Stimulated activated CD8-positive, alpha-beta memory T cell treated with anti-CD3 and anti-CD28 coated beads, Interleukin-15, amount 100 ng/mL, for 48 hours (primary cell): ENCODE data around the gene IL26.

Experiments used
- DNase-seq, 2 donors: peaks; one replicate each; pipeline ENCODE4 v3.0.0-alpha.2; 2020; ENCODE audit warnings: low read depth in 2 of 2

The IL26 gene, protein sequence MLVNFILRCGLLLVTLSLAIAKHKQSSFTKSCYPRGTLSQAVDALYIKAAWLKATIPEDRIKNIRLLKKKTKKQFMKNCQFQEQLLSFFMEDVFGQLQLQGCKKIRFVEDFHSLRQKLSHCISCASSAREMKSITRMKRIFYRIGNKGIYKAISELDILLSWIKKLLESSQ

DNA sequence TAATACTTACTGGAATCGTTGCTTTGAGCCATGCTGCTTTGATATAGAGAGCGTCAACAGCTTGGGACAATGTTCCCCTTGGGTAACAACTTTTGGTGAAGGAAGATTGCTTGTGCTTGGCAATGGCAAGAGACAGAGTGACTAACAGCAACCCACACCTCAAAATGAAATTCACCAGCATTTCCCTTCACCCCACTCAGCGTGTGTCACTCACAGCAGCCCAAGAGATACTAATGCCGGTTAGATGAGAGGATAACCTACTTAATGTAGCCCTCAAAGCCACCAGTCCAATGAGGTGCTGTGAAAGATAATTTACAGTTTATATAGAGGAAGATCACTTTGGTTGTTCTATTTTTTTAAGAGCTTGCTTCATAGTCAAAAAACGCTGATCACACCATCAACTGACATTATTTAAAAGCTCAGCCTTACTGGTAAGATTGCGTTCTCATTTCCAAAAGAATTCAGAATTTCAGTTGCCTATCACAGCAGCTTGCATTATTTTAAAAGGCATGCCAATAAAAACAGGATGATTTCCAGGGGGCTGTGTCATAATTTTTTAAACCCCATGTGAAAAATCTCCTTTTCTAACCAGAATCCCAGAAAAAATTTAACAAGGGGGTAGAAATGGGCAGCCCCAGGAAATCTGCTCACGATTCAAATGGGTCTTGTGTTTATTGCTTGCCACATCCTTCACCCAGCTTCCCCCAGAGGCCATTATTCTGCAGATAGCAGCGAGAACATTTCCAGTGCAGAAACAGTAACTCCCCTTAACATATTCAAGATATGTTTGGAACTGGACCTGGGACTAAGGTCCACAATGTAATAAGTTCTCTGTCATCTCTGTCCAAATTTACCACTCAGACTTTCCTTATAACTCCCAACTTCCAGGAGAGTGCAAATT, at the start of gene IL26:
Gene IL26, minus strand, starts transcription at position 235 of the 901 bp plus-strand sequence. Its CDS starts 54 bp downstream, at position 181.
- no peak for DNase-seq

DNA sequence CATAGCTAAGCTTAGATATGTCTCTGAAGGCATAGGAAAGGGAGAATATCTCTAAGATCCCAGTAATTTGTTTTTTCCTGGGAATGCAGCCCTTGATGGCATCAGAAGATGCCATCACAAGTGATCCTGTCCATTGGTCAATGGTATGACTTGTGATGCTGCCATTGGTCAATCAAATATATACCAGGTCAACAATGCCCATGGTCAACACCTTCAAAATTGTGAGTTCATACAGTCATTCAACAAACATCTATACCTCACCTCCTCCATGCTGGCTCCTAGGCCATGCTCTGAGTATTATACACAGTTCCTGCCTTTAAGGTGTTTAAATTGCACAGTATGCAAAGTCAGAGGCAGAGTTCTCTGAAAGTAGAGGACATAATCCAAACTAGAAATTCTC, 47.1 kb upstream of the IL26 start:
- no peak for DNase-seq

DNA sequence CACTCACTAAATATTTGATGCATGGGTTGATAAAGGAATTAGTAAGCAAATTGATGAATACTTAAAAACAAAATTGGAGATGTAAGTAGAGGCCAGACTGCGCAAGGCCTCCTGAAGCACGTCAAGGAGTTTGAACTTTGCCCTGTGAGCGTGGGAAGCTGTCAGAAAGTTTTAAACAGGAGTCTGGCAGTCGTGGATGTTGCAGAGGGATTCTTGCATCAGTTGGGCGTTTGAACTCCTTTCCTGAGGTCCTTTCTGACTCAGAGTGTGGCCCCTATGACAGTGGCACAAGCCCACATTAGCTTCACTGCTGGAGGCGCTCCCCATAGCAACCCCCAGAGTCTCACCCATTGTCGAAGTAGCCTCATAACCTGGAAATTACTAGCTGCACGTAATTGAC, 45.7 kb upstream of the IL26 start:
- DNase-seq: no peak

DNA sequence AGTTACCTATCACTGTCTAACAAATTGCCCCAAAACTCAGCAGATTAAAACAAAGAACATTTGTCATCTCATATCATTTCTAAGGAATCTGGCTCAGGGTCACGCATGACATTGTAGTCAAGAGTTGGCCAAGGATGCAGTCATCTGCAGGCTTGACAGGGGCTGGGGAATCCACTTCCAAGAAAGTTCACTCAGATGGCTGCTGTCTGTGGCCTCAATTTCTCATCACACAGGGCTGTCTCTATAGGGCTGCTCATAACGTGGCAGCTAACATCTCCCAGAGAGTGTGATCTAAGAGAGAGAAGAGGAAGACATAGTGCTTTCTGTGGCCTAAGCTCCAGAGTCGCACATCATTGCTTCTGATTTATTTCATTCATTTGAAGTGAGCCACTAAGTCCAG, 44.7 kb upstream of the IL26 start:
- DNase-seq: no peak

DNA sequence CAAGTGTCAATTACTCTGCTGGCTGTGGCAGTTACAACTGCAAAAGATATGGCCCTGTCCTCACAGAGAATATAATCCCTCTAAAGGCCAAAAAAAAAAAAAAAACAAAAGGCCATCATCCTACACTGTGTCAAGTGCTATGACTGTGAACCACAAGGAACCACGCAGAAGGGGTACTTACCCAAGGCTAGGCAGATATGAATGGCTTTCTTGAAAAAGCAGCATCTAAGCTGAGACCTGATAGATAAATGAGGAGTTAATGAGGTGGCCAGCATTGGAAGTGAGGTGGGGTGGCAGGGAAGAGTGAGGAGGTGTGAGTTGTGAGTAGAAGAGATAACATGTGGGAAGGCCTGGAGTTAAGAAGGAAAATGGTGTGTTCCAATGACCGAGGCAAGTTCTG, 44.2 kb upstream of the IL26 start:
- no peak for DNase-seq

DNA sequence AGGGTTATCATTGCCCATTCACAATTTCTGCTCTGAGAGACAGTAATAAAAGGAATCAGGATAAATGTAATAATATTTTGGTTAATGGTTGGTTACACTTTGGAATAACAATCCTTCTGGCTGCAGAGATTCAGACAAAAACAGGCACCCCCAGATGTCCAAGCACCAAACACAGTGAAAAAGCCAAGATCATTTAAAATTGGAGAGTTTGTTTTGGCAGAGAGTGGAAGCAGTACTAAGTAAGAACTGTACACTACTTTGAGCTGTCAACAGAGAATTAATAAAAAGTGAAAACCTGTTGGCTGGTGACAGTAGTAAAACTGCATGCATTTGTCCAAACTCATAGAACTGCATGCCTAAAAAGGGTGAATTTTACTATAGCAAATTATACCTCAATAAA, 43.4 kb upstream of the IL26 start:
- no peak for DNase-seq

DNA sequence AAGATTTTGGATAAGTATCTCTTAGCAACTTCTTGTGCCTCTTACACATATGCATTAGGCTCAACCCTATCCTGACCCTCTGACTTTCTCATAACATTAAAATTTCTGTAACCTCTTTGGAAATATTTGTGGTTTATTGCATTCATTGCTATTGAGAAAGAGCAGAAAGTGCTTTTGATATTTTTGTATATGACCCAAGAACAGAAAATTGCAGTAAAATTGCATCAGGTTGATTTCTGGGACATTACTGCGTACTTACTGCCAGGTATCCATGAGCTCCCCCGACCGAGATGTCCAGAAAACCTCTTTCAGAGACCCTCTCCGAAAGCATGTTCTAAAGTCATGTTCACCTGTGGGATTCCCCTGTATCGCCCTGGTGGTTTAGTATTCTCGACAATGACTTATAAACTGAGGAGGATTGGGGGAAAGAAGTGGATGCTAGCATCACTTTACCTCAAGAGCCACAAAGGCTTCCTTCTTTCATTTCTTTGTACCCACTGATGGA, 42.3 kb upstream of the IL26 start:
- no peak for DNase-seq

DNA sequence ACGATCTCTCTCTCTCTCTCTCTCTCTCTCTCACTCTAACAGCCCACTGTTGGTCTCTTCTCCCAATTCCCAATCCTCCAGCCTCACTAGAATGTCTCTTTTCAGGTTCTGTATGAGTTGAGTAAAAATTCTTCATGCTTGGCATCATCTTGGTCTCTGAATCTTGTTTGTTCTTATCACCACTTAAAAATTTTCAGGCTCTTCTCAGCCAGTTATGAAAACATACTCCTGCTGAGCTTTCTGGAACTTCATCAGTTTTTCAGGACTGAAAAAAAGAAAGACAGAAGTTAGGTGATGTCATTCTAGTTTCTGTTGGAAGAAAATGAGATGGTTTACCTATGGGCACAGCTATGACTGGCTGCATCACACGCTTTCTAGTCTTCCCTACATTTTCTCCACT, 39.2 kb upstream of the IL26 start:
- DNase-seq: no peak

DNA sequence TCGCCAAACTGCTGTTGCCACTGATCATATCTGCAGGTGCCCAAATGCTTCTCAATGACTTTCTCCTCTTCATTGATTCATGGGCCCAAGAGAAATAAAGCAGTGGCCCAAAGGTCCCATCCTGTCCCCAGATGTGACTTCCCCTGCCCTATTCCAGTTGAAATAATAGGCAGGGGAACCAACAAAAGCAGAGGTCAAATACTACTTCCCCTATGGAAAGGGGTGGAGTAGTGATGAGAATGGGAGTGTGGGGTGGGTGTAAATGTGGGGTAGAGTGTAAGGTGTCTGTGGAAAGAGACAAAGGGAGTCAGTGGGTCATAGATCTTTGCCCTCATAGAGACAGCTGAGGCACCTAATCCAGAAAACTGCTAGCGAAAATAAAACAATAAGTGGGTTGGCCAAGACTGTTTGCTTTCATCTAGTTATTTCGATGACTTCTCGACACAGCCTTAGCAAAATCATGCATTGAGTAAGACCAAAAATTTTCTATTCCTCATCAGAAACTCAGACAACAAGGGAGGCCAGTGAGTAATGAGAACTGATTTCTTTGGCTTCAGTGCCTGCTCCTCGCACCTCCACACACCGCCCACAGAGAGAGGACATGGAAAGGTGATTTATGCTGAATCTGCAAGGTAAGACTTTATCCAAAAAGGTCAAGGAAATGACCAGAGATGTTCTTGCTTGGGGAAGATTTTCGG, 38.7 kb upstream of the IL26 start:
- DNase-seq: no peak

DNA sequence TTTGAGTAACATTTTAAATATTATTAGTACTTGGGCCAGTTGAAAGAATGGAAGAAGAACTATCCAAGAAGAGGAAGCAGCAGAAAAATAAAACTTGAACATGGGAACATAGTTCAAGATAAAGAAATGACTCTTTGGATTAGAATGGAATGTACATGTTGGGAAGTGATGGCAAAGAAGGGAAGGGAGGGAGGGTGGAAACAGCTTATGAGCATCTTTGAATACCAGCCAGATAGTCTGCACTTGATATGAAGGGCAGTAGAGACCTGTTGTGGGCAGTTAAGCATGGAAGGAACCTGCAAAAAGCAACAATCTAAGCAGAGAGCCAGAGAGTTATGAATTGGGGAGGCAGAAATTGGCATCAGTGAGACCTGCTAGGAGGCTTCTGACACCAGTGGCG, 37.8 kb upstream of the IL26 start:
- no peak for DNase-seq

DNA sequence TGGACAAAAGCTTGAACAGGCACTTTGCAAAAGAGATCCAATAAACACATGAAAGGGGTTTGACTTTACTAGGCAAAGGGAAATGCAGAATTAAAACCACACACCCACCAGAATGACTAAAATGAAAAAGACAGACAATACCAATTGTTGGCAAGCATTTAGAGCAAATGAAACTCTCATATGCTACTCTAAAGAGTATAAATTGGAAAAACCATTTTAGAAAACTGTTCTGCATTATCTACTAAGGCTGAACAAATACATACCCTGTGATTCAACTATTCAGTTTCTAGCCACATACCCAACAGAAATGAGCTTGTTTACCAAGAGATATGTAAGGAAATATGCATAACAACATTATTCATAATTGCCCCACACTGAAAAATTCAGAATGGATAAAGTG, 36.3 kb upstream of the IL26 start:
- DNase-seq: no peak

DNA sequence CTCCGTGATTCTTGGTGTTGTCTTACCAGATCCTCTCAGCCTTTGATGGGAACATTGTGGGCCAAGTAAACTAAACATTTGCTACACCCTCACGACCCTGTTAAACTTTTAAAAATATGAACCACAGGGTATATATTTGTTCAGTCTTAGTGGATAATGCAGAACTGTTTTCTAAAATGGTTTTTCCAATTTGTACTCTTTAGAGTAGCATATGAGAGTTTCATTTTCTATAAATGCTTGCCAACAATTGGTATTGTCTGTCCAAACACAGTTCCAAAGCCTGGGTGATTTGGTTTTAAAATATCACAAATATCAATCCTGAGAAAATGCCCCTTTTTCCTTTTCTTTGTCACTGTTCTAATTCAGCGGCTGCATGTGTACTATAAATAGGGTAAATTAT, 34.5 kb upstream of the IL26 start:
- no peak for DNase-seq

DNA sequence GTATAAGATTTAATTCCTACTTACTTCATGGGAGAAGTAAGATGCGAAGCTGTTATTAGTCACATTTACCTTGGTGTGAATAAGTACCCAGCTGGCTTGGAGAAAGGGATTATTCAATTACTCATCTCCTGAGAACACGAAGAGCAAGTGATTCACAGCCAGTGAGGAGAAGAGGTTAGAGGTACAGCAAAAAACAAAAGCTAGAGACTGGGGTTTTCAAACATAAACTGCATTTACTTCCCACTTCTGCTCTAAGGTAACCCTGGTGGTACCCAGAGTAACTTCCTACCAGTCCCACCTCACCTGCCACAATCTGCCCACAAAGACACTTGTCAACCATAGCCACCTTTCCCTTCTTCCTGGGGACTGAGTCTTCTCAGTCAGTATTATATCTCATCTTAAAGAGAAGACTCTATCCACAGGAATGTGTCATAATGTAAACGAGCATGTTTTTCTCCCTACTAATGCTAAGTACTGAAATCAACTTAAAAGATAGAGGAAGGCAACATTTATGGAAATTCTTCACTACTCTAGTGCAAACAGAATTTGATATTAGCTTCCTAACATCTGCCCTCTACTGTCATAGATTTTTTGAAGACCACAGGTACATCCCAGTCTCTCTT, 33.8 kb upstream of the IL26 start:
- DNase-seq: peak in 1 of 2 donors; percentile 43

DNA sequence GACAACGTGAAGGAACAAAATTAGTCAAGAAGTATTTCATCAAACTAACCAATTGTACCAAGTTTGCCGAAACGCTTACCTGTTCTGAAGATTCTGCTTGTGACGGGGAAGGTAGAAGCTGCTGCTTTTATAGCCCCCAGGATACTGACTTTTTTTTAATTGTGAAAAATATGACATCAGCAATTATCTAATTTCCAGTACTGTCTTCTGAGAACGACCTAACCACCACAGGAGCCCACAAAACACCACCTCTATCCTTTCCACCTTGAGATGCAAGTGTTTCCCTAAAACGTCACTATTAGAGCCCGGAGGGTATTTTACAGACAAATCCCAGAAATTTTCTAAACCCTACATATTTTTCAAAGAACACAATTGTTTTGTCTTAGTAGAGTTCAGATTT, 27.9 kb upstream of the IL26 start, which contains the start of gene IL22:
Gene IL22, minus strand, starts transcription at position 101 of the 400 bp plus-strand sequence. CDS start 156 bp downstream, outside the sequence.
- DNase-seq: no peak

DNA sequence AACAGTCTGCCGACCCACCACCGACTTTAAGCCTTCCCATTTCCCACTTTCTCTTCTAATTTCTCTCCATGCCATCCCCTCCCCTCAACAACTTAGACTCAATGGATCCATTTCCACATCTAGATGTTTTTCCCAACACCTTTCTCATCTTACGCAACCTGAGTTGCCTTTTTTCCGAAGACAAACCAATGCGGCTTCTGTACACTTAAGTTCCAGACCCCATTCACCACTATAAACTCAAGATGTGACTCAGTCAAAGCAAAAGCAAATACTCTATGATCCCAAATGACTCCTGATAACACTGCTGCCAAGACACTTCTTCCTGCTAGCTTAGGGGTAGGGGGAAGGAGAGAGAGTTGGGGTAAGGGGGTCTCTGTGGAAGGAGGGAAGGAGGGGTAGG, 26.5 kb upstream of the IL26 start:
- no peak for DNase-seq

DNA sequence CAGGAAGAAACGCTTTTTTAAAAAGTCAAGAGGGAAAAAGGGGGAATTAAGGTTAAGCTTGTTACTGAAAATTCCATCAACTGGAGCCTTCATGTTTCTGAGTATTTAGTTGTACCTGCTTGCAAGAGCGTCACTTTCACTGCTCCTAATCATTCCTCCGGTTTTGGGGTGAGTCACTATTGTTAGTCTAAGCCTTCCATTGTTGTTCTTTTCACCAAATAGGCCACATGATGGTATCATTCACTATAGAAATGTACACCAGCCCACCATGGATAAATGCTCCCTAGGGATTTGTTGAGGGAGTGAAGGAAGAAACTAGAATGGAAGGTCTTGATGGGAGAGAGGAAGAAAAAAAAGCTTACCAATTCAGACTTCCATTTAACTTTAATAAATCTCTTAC, 24.8 kb upstream of the IL26 start:
- no peak for DNase-seq

DNA sequence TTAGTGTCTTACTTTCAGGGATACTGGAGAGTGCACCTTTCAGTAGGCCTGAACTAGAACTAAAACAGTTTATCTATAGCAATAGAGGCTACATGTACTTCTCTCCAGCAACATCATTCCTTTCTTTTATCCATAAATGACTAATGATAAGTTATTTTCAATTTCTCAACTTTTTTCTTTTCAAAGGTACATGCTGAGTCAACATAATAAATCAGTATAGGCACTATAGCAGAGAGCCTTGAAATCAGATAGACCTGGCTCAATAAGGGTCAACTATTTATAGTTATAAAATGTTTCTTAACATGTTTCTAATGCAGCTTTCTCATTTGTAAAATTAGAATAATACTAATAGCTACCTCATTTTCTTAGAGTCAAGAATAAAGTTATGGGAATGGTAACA, 22.2 kb upstream of the IL26 start:
- DNase-seq: no peak

DNA sequence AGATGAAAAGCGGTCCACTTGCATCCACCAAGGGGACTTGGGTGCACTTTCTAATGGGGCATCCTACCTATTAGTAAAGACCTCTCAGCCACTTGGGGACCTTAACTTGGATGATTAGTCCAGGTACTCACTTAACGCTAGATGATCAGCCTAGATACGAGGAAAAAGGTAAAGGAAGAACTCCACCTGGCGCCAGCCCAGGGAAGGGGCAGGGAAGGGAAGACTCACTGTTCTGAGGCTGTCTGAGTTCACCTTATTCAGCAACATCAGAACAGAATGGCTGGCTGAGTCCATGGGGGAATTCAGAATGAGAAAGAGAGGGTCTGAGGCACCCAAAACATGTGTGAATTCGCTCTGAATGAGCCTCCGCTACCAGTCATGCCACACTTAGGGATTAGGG, 20.7 kb upstream of the IL26 start:
- no peak for DNase-seq

DNA sequence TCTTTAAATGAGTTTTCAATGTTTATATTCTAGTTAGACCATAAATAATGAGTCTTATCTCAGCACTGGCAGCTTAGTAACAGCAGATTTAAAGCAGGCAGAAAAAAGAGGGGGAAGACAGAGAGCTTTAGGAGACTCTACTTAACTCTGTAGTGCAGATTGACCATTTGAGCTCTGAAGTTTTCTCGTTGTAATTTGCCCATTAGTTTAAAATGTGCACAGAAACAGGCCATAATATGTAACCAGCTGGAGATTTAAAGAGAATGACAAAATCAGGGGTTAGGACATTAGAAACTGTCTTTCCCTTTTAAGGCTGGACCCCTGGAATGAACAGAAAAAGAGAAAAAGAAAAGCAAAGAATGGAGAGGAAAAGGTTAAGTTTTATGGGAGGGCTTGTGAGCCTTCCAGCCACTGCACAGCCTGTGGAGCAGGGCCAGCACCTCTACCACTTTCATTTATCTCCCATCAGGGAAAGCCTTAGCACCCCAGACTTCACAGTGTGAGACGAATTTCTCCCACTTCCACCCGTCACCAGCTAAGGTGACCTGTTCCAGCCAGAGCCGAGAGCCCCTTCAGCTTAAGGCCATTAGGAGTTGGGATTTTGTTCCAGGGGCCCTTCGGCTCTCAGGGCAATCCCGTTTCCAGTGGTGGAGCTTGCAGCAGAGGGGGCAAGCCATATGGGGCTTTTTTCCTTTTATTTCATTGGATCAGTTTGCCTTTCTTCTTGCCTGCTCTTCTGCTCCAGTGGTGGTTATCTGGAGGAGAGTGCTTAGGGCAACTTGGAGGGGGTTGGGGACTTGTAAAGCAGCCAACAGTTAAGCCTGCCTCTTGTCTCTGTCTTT, 19.8 kb upstream of the IL26 start:
- no peak for DNase-seq

DNA sequence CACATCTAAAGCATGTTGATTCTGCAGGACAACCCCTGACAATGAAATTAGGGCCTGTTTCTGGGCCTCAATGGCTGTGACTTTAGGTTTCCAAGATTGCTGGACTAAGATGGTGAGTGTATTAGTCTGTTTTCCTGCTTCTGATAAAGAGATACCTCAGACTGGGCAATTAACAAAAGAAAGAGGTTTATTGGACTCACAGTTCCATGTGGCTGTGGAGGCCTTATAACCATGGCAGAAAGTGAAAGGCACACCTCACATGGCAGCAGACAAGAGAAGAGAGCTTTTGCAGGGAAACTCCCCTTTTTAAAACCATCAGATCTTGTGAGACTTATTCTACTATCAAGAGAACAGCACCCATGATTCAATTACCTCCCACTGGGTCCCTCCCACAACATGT, 17.2 kb upstream of the IL26 start:
- no peak for DNase-seq

DNA sequence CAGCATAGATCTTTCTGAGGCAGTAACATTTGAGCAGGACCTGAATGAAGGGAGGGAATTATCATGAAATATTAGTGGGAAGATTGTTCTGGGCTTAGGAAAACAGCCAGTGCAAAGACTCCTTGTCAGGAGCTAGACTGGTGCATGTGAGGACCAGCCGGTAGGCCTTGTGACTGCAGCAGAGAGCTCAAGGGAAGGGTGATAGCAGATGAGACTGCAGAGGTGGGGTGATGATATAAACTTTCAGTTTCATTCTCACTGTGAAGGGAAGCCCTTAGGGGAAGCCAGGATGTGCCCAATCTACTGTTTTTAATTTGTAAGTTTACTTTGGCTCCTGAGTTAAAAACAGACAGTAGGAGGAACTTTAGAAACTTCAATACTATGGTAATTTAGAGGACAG, 15.4 kb upstream of the IL26 start:
- DNase-seq: peak; percentile 30 to 40
